ENCODE measurements around the gene ACVR1. TPM values are rescaled to one million over a fixed set of nuclear protein-coding genes. Genes with fewer than 3 reads are reported as not detected.

The ACVR1 gene
- total and polyA plus RNA-seq, 9 of the 15 experiments (the other 6 are each of a cell fraction or from before 2014, with no cell fraction given): 3.8 to 14.3 (median 6.9) TPM

- TF ChIP-seq REST (IDR thresholded peaks at IDR 0.05; ENCODE audit: borderline replicate concordance): peak; percentile 81
- TF ChIP-seq REST (CRISPR knock-in tag; IDR thresholded peaks at IDR 0.05; ENCODE audit: low read depth): no peak
- no peak for TF ChIP-seq ZNF274 (IDR thresholded peaks at IDR 0.05; ENCODE audit: borderline replicate concordance, low read depth, low read length)
- no peak for TF ChIP-seq FOXP1 (CRISPR knock-in tag; IDR thresholded peaks at IDR 0.05)
- TF ChIP-seq PHB (CRISPR knock-in tag; IDR thresholded peaks at IDR 0.05): no peak
- TF ChIP-seq PHF21A (IDR thresholded peaks at IDR 0.05; ENCODE audit: borderline replicate concordance, low read depth): no peak
- 0 out of 2 replicates have a peak, but pooled peaks have one; percentile 14 for TF ChIP-seq ZNF395 (CRISPR knock-in tag; IDR thresholded peaks at IDR 0.05)
- TF ChIP-seq PTBP1 (IDR thresholded peaks at IDR 0.05; ENCODE audit: low read depth, low read length): no peak
- no peak for TF ChIP-seq ZNF212 (CRISPR knock-in tag; IDR thresholded peaks at IDR 0.05)
- no peak for TF ChIP-seq HMBOX1 (IDR thresholded peaks at IDR 0.05)
Observed at GRCh38 chr2:157777427-157777826, 98.7 kb downstream of the ACVR1 start (continued).

All from K562 (cell line).